ENCODE measurements around the gene PREX1.

Gene PREX1

GRCh38 chr20:48822178-48822577, 5.6 kb downstream of the PREX1 start:
- Histone ChIP-seq H3K27me3 (ENCODE audit: insufficient read depth, poor library complexity, severe bottlenecking) (peaks cover 9% of the 10 kb centered on the region), H3K36me3 (ENCODE audit: low read depth) (no peaks in the 10 kb centered on the region), H3K4me3 (ENCODE audit: severe bottlenecking) (no peak overlapping the region), H3K4me1 (ENCODE audit: insufficient read depth, poor library complexity, severe bottlenecking) (peaks cover 10% of the 10 kb centered on the region), H3K27ac (ENCODE audit: poor library complexity, severe bottlenecking) (no peak overlapping the region), H3K9me3 (ENCODE audit: severe bottlenecking) (no peaks in the 10 kb centered on the region)
- DNase-seq (ENCODE audit: low spot score) (no peak), ATAC-seq (ENCODE audit: low read depth) (no peak)
- no peak for TF ChIP-seq CTCF (IDR thresholded peaks at IDR 0.05; ENCODE audit: poor library complexity, severe bottlenecking)

- Histone ChIP-seq H3K36me3 (ENCODE audit: low read depth) (no peaks in the 10 kb centered on the region), H3K27me3 (ENCODE audit: insufficient read depth, poor library complexity, severe bottlenecking) (peaks cover under 1% of the 10 kb centered on the region), H3K27ac (ENCODE audit: poor library complexity, severe bottlenecking) (no peak overlapping the region), H3K9me3 (ENCODE audit: severe bottlenecking) (no peaks in the 10 kb centered on the region), H3K4me1 (ENCODE audit: insufficient read depth, poor library complexity, severe bottlenecking) (peaks cover 10% of the 10 kb centered on the region), H3K4me3 (ENCODE audit: severe bottlenecking) (no peak overlapping the region)
- DNase-seq (ENCODE audit: low spot score) = no peak
- ATAC-seq (ENCODE audit: low read depth) = no peak
- TF ChIP-seq CTCF (IDR thresholded peaks at IDR 0.05; ENCODE audit: poor library complexity, severe bottlenecking) = no peak
These were observed 6.4 kb downstream of the PREX1 start for GRCh38 chr20:48821261-48821920.

GRCh38 chr20:48820649-48820973, 7.2 kb downstream of the PREX1 start:
- Histone ChIP-seq H3K36me3 (ENCODE audit: low read depth) (no peaks in the 10 kb centered on the region), H3K27ac (ENCODE audit: poor library complexity, severe bottlenecking) (no peak overlapping the region), H3K27me3 (ENCODE audit: insufficient read depth, poor library complexity, severe bottlenecking) (no peaks in the 10 kb centered on the region), H3K9me3 (ENCODE audit: severe bottlenecking) (no peaks in the 10 kb centered on the region), H3K4me3 (ENCODE audit: severe bottlenecking) (no peak overlapping the region), H3K4me1 (ENCODE audit: insufficient read depth, poor library complexity, severe bottlenecking) (peaks cover 10% of the 10 kb centered on the region)
- DNase-seq (ENCODE audit: low spot score) = no peak
- TF ChIP-seq CTCF (IDR thresholded peaks at IDR 0.05; ENCODE audit: poor library complexity, severe bottlenecking) = no peak
- no peak for ATAC-seq (ENCODE audit: low read depth)

GRCh38 chr20:48819821-48820648, 7.8 kb downstream of the PREX1 start:
- no peak overlapping the region for H3K27ac ChIP-seq (ENCODE audit: poor library complexity, severe bottlenecking)
- peak; percentile 79 for DNase-seq (ENCODE audit: low spot score)

More at GRCh38 chr20:48819821-48820648, 7.8 kb downstream of the PREX1 start:
- H3K27me3 ChIP-seq (ENCODE audit: insufficient read depth, poor library complexity, severe bottlenecking) = no peaks in the 10 kb centered on the region
- H3K4me3 ChIP-seq (ENCODE audit: severe bottlenecking) = no peak overlapping the region
- no peaks in the 10 kb centered on the region for H3K36me3 ChIP-seq (ENCODE audit: low read depth)
- no peaks in the 10 kb centered on the region for H3K9me3 ChIP-seq (ENCODE audit: severe bottlenecking)
- ATAC-seq (ENCODE audit: low read depth) = no peak
- peaks cover 10% of the 10 kb centered on the region for H3K4me1 ChIP-seq (ENCODE audit: insufficient read depth, poor library complexity, severe bottlenecking)
- TF ChIP-seq CTCF (IDR thresholded peaks at IDR 0.05; ENCODE audit: poor library complexity, severe bottlenecking) = no peak
